ENCODE results near the gene TMCC1. TPM values are rescaled to one million over a fixed set of nuclear protein-coding genes. Genes with fewer than 3 reads are reported as not detected.

Gene TMCC1
- total RNA-seq, 2 experiments from 2014 or later: 33.3 to 33.8 TPM

- ChIA-PET CTCF (no interaction called here), POLR2A (no interaction called here)
- DNase-seq (no peak), ATAC-seq (ENCODE audit: poor library complexity) (no peak)
- intact Hi-C loops (cut with DNase I, micrococcal nuclease): no loop called here
- no peaks in the 10 kb centered on the region for H3K27me3 Mint-ChIP-seq
- no peaks in the 10 kb centered on the region for H3K4me1 ChIP-seq (ENCODE audit: insufficient read depth, low read length)
- no peaks in the 10 kb centered on the region for H3K27me3 ChIP-seq (ENCODE audit: control insufficient read depth in 1 of 2, insufficient read depth in 2 of 2, low read length in 2 of 2)
- H3K4me1 Mint-ChIP-seq (ENCODE audit: low read depth): peaks cover 12% of the 10 kb centered on the region
- no peak overlapping the region for H3K4me3 Mint-ChIP-seq
- no peaks in the 10 kb centered on the region for H3K9me3 Mint-ChIP-seq
- no peak overlapping the region for H3K27ac ChIP-seq (ENCODE audit: low read depth in 1 of 2, low read length in 2 of 2)
- no peaks in the 10 kb centered on the region for H3K36me3 Mint-ChIP-seq (ENCODE audit: low read depth)
- H3K36me3 ChIP-seq (ENCODE audit: insufficient read depth, low read length): no peaks in the 10 kb centered on the region
- no peak overlapping the region for H3K27ac Mint-ChIP-seq
- H3K9me3 ChIP-seq (ENCODE audit: control insufficient read depth in 1 of 2, insufficient read depth in 1 of 2, low read length in 2 of 2): no peaks in the 10 kb centered on the region
- no peak overlapping the region for H3K4me3 ChIP-seq (ENCODE audit: low read length)
- no peak for TF ChIP-seq CTCF (IDR thresholded peaks at IDR 0.05)
Observed at GRCh38 chr3:129687586-129688125, 205.9 kb downstream of the TMCC1 start.

GRCh38 chr3:129686941-129687340 lies 206.6 kb downstream of the TMCC1 start:
- ChIA-PET CTCF (no interaction called here), POLR2A (no interaction called here)
- H3K4me1 ChIP-seq (ENCODE audit: insufficient read depth, low read length): no peaks in the 10 kb centered on the region
- no peak for TF ChIP-seq CTCF (IDR thresholded peaks at IDR 0.05)
- H3K4me3 Mint-ChIP-seq: no peak overlapping the region
- H3K4me3 ChIP-seq (ENCODE audit: low read length): no peak overlapping the region
- H3K36me3 ChIP-seq (ENCODE audit: insufficient read depth, low read length): no peaks in the 10 kb centered on the region
- intact Hi-C loops (cut with DNase I, micrococcal nuclease): no loop called here
- H3K27ac ChIP-seq (ENCODE audit: low read depth in 1 of 2, low read length in 2 of 2): no peak overlapping the region
- DNase-seq (no peak), ATAC-seq (ENCODE audit: poor library complexity) (no peak)
- no peaks in the 10 kb centered on the region for H3K36me3 Mint-ChIP-seq (ENCODE audit: low read depth)
- no peak overlapping the region for H3K27ac Mint-ChIP-seq
- no peaks in the 10 kb centered on the region for H3K9me3 Mint-ChIP-seq
- no peaks in the 10 kb centered on the region for H3K9me3 ChIP-seq (ENCODE audit: control insufficient read depth in 1 of 2, insufficient read depth in 1 of 2, low read length in 2 of 2)
- no peaks in the 10 kb centered on the region for H3K27me3 Mint-ChIP-seq
- peaks cover 12% of the 10 kb centered on the region for H3K4me1 Mint-ChIP-seq (ENCODE audit: low read depth)
- H3K27me3 ChIP-seq (ENCODE audit: control insufficient read depth in 1 of 2, insufficient read depth in 2 of 2, low read length in 2 of 2): no peaks in the 10 kb centered on the region

- POLR2A ChIA-PET: no interaction called here
- no peak overlapping the region for H3K27ac Mint-ChIP-seq
- Histone ChIP-seq H3K4me3 (ENCODE audit: low read length) (no peak overlapping the region), H3K9me3 (ENCODE audit: control insufficient read depth in 1 of 2, insufficient read depth in 1 of 2, low read length in 2 of 2) (no peaks in the 10 kb centered on the region), H3K4me1 (ENCODE audit: insufficient read depth, low read length) (no peaks in the 10 kb centered on the region), H3K36me3 (ENCODE audit: insufficient read depth, low read length) (no peaks in the 10 kb centered on the region), H3K27me3 (ENCODE audit: control insufficient read depth in 1 of 2, insufficient read depth in 2 of 2, low read length in 2 of 2) (no peaks in the 10 kb centered on the region), H3K27ac (ENCODE audit: low read depth in 1 of 2, low read length in 2 of 2) (no peak overlapping the region)
- H3K4me1 Mint-ChIP-seq (ENCODE audit: low read depth): no peaks in the 10 kb centered on the region
- intact Hi-C loops (cut with DNase I, micrococcal nuclease): no loop called here
- ATAC-seq (ENCODE audit: poor library complexity): no peak
- CTCF ChIA-PET: no interaction called here
- H3K4me3 Mint-ChIP-seq: no peak overlapping the region
- H3K27me3 Mint-ChIP-seq: no peaks in the 10 kb centered on the region
- no peaks in the 10 kb centered on the region for H3K9me3 Mint-ChIP-seq
- no peak for TF ChIP-seq CTCF (IDR thresholded peaks at IDR 0.05)
- no peaks in the 10 kb centered on the region for H3K36me3 Mint-ChIP-seq (ENCODE audit: low read depth)
- DNase-seq: no peak
Observed at GRCh38 chr3:129684270-129684669, 209.2 kb downstream of the TMCC1 start.
